Astrocyte (in vitro differentiated cells and primary cell): ENCODE measurements around the gene ABCB1.

Source experiments
- CTCF ChIP-seq: IDR thresholded peaks from 2 replicates; pipeline ENCODE4 v1.5.1; 2011; ENCODE audit warnings: low read depth, mild to moderate bottlenecking, inconsistent platforms, low read length, moderate library complexity; ENCODE audit not compliant: insufficient read depth
- EZH2 ChIP-seq: IDR thresholded peaks from 2 replicates; pipeline ENCODE4 v1.6.1; 2012; ENCODE audit warnings: mild to moderate bottlenecking, low read length, inconsistent platforms; ENCODE audit not compliant: insufficient read depth

- TF ChIP-seq CTCF, result no peak
- no peak for TF ChIP-seq EZH2
These were observed 87.8 kb downstream of the ABCB1 start for GRCh38 chr7:87512906-87513305.
